ENCODE data around the gene TMEM115.

The TMEM115 gene

GRCh38 chr3:50325113-50325480 lies 34.2 kb downstream of the TMEM115 start:
- H3K27ac Mint-ChIP-seq = no peak overlapping the region
- H3K4me1 Mint-ChIP-seq = peaks cover 23% of the 10 kb centered on the region
- H3K27me3 Mint-ChIP-seq = no peaks in the 10 kb centered on the region
- no peak overlapping the region for H3K4me3 Mint-ChIP-seq
- DNase-seq (ENCODE audit: low spot score in 2 of 2) (no peak), ATAC-seq (ENCODE audit: low read depth) (no peak)
- H3K36me3 Mint-ChIP-seq = no peaks in the 10 kb centered on the region
- H3K9me3 Mint-ChIP-seq = no peaks in the 10 kb centered on the region

- no peak overlapping the region for H3K4me3 Mint-ChIP-seq
- no peak overlapping the region for H3K27ac Mint-ChIP-seq
- ATAC-seq (ENCODE audit: low read depth) (peak; percentile 10), DNase-seq (ENCODE audit: low spot score in 2 of 2) (no peak)
- no peaks in the 10 kb centered on the region for H3K36me3 Mint-ChIP-seq
- H3K9me3 Mint-ChIP-seq = no peaks in the 10 kb centered on the region
- H3K27me3 Mint-ChIP-seq = no peaks in the 10 kb centered on the region
- H3K4me1 Mint-ChIP-seq = peaks cover 25% of the 10 kb centered on the region
Observed at GRCh38 chr3:50324351-50325112, 34.8 kb downstream of the TMEM115 start.

GRCh38 chr3:50323614-50324199 lies 35.6 kb downstream of the TMEM115 start:
- H3K4me3 Mint-ChIP-seq = no peak overlapping the region
- no peak for DNase-seq (ENCODE audit: low spot score in 2 of 2)

DNA sequence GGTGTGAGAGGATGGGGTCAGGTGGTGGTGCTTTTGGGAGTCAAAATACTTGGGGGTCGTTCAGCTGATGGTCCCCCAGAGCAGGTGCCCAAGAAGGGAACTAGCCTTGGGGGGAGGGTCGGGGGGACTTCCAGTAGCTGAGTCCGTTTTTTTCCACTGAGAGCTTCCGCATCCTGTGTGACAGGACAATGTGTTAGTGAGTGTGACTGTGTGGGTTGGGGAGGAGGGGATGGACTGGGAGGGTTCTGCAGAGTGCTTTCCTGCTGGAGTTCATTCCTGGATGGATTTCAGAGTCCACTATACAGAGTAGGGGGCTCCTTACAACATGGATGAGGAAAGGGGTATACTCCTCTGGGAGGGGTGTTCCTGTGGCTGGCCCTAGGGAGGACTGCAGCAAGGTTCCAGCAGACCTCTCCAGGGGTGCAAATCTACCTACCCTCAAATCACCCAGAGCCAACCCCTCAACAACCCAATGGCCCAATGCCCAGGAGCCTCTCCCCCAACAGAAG lies 36.2 kb downstream of the TMEM115 start:
- Mint-ChIP-seq H3K27ac (no peak overlapping the region), H3K9me3 (no peaks in the 10 kb centered on the region), H3K27me3 (no peaks in the 10 kb centered on the region), H3K36me3 (no peaks in the 10 kb centered on the region), H3K4me1 (peaks cover 34% of the 10 kb centered on the region), H3K4me3 (peak overlapping the region; percentile 3)
- DNase-seq (ENCODE audit: low spot score in 2 of 2) (no peak), ATAC-seq (ENCODE audit: low read depth) (no peak)

More at GRCh38 chr3:50323614-50324199, 35.6 kb downstream of the TMEM115 start:
- Mint-ChIP-seq H3K9me3 (no peaks in the 10 kb centered on the region), H3K27me3 (no peaks in the 10 kb centered on the region), H3K36me3 (no peaks in the 10 kb centered on the region), H3K27ac (no peak overlapping the region), H3K4me1 (peaks cover 33% of the 10 kb centered on the region)
- no peak for ATAC-seq (ENCODE audit: low read depth)

- H3K27me3 Mint-ChIP-seq = no peaks in the 10 kb centered on the region
- H3K4me3 Mint-ChIP-seq = peak within 1 kb of the TSS; percentile 86
- H3K36me3 Mint-ChIP-seq = no peaks in the 10 kb centered on the region
- no peak for DNase-seq (ENCODE audit: low spot score in 2 of 2)
- H3K27ac Mint-ChIP-seq = peak within 1 kb of the TSS; percentile 91
- H3K9me3 Mint-ChIP-seq = no peaks in the 10 kb centered on the region
- H3K4me1 Mint-ChIP-seq = peaks cover 36% of the 10 kb centered on the region
- no peak for ATAC-seq (ENCODE audit: low read depth)
Observed at GRCh38 chr3:50322386-50323091, 36.8 kb downstream of the TMEM115 start, which contains the start of gene HYAL2. HYAL2 (minus strand) TSS chr3:50322745; CDS start chr3:50320489, 2,256 bp downstream.

GRCh38 chr3:50322115-50322385 lies 37.3 kb downstream of the TMEM115 start:
- DNase-seq (ENCODE audit: low spot score in 2 of 2) (no peak), ATAC-seq (ENCODE audit: low read depth) (no peak)
- Mint-ChIP-seq H3K4me3 (no peak overlapping the region), H3K27ac (no peak overlapping the region), H3K36me3 (no peaks in the 10 kb centered on the region), H3K4me1 (peaks cover 36% of the 10 kb centered on the region), H3K27me3 (no peaks in the 10 kb centered on the region), H3K9me3 (no peaks in the 10 kb centered on the region)

- Mint-ChIP-seq H3K36me3 (no peaks in the 10 kb centered on the region), H3K4me1 (peaks cover 37% of the 10 kb centered on the region), H3K27ac (peak overlapping the region; percentile 91), H3K4me3 (peak overlapping the region; percentile 86), H3K27me3 (no peaks in the 10 kb centered on the region), H3K9me3 (no peaks in the 10 kb centered on the region)
- DNase-seq (ENCODE audit: low spot score in 2 of 2) = peak; percentile 78 to 81
- peak; percentile 77 for ATAC-seq (ENCODE audit: low read depth)
Observed at GRCh38 chr3:50321336-50322114, 37.8 kb downstream of the TMEM115 start.

DNA sequence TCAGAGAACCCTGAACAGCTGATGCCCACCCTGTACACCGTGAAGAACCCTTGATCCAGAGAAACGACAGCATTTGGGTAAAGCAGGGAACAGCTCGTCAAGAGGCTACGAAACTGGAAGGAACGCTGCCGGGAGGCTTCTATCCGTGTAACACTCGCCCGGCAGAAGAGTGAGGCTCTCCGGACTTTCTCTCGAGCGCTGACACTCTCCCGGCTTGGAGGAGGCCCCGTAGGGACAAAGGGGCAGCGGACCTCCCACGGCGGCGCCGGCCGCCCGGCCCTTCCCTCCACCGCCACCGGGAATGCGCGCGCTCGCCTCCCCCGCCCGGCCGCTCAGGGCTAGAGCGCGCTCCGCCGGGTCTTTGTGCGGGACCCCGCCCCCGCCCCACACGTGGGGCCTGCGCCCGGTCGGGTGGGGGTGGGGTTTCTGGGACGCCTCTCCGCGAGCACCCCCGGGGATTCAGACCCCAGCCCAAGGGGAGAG lies 38.4 kb downstream of the TMEM115 start:
- H3K27ac Mint-ChIP-seq = peak overlapping the region; percentile 91
- H3K4me1 Mint-ChIP-seq = peaks cover 38% of the 10 kb centered on the region
- ATAC-seq (ENCODE audit: low read depth) (peak; percentile 56), DNase-seq (ENCODE audit: low spot score in 2 of 2) (no peak)
- H3K27me3 Mint-ChIP-seq = no peaks in the 10 kb centered on the region
- H3K4me3 Mint-ChIP-seq = peak overlapping the region; percentile 91
- no peaks in the 10 kb centered on the region for H3K9me3 Mint-ChIP-seq
- H3K36me3 Mint-ChIP-seq = no peaks in the 10 kb centered on the region

DNA sequence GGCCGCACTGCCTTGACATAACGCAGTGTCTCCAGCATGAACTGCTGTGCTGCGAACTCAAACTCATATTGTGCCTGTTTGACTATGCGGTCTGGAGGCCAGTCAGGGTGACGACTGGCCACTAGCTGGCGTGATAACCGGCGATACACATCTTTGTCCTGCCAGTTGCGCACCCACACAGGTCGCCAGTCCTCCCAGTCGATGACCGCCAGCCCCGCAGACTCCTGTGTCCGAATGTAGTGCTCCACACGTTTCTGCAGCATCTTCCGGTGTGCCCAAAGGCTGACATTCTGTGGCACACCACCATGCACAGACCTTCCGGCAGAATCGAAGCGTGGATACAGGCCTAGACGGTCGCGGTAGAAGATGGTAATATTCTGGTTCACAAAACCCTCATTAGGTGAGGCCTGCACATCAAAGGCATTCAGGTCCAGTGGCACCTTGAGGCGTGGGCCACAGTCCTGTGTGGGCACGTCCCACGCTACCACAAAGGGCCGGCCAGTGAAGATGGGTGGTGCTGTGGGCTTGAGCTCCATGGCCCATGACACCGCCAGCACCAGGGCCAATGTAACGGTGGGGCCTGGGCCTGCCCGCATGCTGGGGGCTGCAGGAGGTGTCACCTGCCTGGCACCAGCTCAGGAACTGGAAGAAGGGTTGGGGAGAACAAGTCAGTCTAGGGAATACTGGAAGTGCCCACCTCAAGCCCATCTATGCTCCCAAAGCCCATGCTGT lies 39.3 kb downstream of the TMEM115 start:
- Mint-ChIP-seq H3K9me3 (no peaks in the 10 kb centered on the region), H3K27ac (peak overlapping the region; percentile 72), H3K4me1 (peaks cover 42% of the 10 kb centered on the region), H3K4me3 (peak overlapping the region; percentile 91), H3K27me3 (no peaks in the 10 kb centered on the region), H3K36me3 (no peaks in the 10 kb centered on the region)
- DNase-seq (ENCODE audit: low spot score in 2 of 2) (no peak), ATAC-seq (ENCODE audit: low read depth) (no peak)

DNA sequence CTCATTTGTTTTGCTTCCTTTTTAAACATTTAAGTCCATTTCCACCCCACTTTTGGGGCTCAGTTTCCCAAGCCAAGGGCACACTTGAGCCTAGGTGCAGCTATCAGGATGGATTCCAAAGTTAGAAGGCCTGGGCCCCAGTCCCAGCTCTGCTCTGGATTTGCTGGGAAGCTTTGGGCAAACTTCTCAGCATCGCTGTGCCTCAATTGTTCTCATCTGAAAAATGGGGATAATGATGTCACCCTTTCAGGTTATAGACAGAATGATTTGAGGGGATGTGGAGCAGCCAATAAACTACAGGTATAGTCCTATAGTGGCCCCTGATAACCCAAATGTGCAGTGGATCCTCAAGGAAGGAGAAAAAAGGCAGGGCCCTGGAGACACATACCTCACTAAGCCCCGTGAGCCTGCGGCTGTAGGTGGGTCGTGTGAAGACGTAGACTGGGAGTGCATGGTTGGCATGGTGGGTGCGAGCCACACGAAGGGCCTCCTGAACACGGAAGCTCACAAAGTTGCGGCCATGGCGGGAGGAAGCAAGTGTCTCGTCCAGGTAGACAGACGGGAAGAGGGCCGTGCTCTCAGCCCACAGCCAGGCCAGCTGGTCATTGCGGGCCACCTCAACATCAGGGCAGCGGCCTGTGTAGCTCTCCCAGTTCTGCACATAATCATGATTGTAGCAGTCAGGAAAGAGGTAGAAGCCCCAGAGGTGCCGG lies 40.0 kb downstream of the TMEM115 start:
- H3K9me3 Mint-ChIP-seq = no peaks in the 10 kb centered on the region
- DNase-seq (ENCODE audit: low spot score in 2 of 2) = no peak
- H3K4me1 Mint-ChIP-seq = peaks cover 39% of the 10 kb centered on the region
- H3K27ac Mint-ChIP-seq = no peak overlapping the region
- ATAC-seq (ENCODE audit: low read depth) = no peak
- H3K36me3 Mint-ChIP-seq = no peaks in the 10 kb centered on the region
- H3K4me3 Mint-ChIP-seq = peak overlapping the region; percentile 32
- no peaks in the 10 kb centered on the region for H3K27me3 Mint-ChIP-seq

DNA sequence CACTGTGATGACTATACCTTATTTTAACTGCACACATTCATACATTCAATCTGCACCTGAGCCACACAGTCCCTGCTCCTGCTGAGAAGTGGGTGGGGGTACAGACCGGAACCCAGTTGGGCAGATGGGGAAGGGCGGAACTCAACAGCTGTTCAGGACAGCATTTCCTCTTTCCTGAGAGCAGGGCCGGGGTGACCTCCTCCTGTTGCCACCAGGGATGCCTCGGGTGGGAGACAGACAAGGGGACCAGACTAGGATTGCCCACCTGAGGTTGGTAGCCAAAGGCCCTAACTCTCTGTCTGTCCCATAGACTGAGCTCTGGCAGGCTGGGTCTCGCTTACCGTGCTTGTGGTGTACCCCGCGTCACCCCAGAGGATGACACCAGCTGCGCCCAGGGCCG lies 40.7 kb downstream of the TMEM115 start:
- Mint-ChIP-seq H3K4me1 (peaks cover 39% of the 10 kb centered on the region), H3K27me3 (no peaks in the 10 kb centered on the region), H3K9me3 (no peaks in the 10 kb centered on the region), H3K4me3 (peak overlapping the region; percentile 29), H3K27ac (no peak overlapping the region), H3K36me3 (no peaks in the 10 kb centered on the region)
- no peak for ATAC-seq (ENCODE audit: low read depth)
- no peak for DNase-seq (ENCODE audit: low spot score in 2 of 2)

DNA sequence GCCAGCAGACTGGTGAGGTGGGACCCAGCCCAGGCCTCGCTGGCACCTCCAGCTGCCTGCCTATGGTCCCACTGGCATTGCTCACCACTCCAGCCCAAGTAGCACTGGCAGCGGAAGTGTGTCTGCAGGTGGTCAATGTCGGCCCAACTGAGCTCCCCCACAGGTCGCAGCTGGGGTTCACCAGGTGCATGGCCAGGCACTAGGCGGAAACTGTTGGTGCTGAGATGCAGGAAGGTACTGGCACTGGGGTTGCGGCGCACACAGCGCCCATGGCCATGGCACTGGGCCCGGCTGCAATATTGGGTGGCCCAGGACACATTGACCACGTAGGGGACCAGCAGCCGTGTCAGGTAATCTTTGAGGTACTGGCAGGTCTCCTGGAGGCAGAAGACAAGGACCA lies 41.2 kb downstream of the TMEM115 start:
- Mint-ChIP-seq H3K36me3 (no peaks in the 10 kb centered on the region), H3K9me3 (no peaks in the 10 kb centered on the region), H3K27ac (no peak overlapping the region), H3K4me1 (peaks cover 38% of the 10 kb centered on the region), H3K4me3 (no peak overlapping the region), H3K27me3 (no peaks in the 10 kb centered on the region)
- no peak for DNase-seq (ENCODE audit: low spot score in 2 of 2)
- ATAC-seq (ENCODE audit: low read depth) = no peak

GRCh38 chr3:50317300-50317699 lies 42.0 kb downstream of the TMEM115 start:
- Mint-ChIP-seq H3K4me1 (peaks cover 36% of the 10 kb centered on the region), H3K36me3 (no peaks in the 10 kb centered on the region), H3K27me3 (no peaks in the 10 kb centered on the region), H3K9me3 (no peaks in the 10 kb centered on the region), H3K27ac (no peak overlapping the region), H3K4me3 (no peak overlapping the region)
- no peak for ATAC-seq (ENCODE audit: low read depth)
- no peak for DNase-seq (ENCODE audit: low spot score in 2 of 2)

Data from memory B cell (primary cell).